ENCODE results near the gene CARF. TPM values are rescaled to one million over a fixed set of nuclear protein-coding genes. Genes with fewer than 3 reads are reported as not detected.
A peak's percentile ranks its signal among the peaks of the same experiment; 100 is the strongest.

Gene CARF
- total and polyA plus RNA-seq, 2 of the 13 experiments (the other 11 are each of a cell fraction or from before 2014, with no cell fraction given): 3.0 to 5.4 TPM

GRCh38 chr2:202910698-202911097, 1.4 kb upstream of the CARF start:
- H3K4me1 ChIP-seq (ENCODE audit: insufficient read depth, low read length): peaks cover 26% of the 10 kb centered on the region
- 2% methylated on average over 3 of the region's 3 CpGs for WGBS (ENCODE audit: low lambda C conversion rate)
- ChIA-PET POLR2A (interaction anchor here (0.9 to 3.3 kb wide), 7 partner anchors 14 to 328 kb away, joined by 3 to 12 read pairs (median 5); partner anchors contain the start of genes CYP20A1 and NBEAL1), CTCF (ENCODE audit: low intra/inter-chr PET ratio, low total read pairs) (no interaction called here)
- peak overlapping the region; percentile 99 for H3K4me2 ChIP-seq (ENCODE audit: low read depth, low read length)
- in situ Hi-C loops (cut with HindIII; ENCODE audit: extremely low pct_ligation_motif_present, low pct_unique_long_range_greater_than_20kb) (no loop called here), intact Hi-C loops (cut with micrococcal nuclease; ENCODE audit: unreplicated experiment) (loop anchor here (2.0 to 10.0 kb wide), 4 partner anchors 104 to 328 kb away; partner anchors contain the start of genes CYP20A1 and NBEAL1)
- H3K27me3 ChIP-seq (ENCODE audit: control insufficient read depth in 1 of 2, insufficient read depth in 2 of 2, low read length in 2 of 2): peaks cover 0 to 4% of the 10 kb centered on the region in 2 experiments; a peak in 2 of 5 replicates
- H2AFZ ChIP-seq (ENCODE audit: low read length): peak overlapping the region; percentile 57
- no peaks in the 10 kb centered on the region for H3K9me3 ChIP-seq (ENCODE audit: low read length)
- H3K27ac ChIP-seq (ENCODE audit: extremely low read length, insufficient read depth, low read length): peak overlapping the region; percentile 95
- peak overlapping the region; percentile 88 to 96 (median 91) for H3K4me3 ChIP-seq (replicated peaks in 1 of 3; ENCODE audit: insufficient read depth in 1 of 3, low read depth in 2 of 3, low read length in 3 of 3)
- no TSS peak for BruUV-seq (replicated peaks)
- H3K79me2 ChIP-seq (ENCODE audit: insufficient read depth, low read length): peaks cover 52% of the 10 kb centered on the region
- no peak for ATAC-seq
- H4K20me1 ChIP-seq (ENCODE audit: insufficient read depth, low read length): peaks cover 5% of the 10 kb centered on the region
- FAIRE-seq: no peak
- peak overlapping the region; percentile 97 for H3K9ac ChIP-seq (ENCODE audit: insufficient read depth, low read depth, low read length)
- TF ChIP-seq NR3C1 (CRISPR knock-in tag; IDR thresholded peaks at IDR 0.05) (no peak), ZNF883 (CRISPR knock-in tag; IDR thresholded peaks at IDR 0.05; ENCODE audit: not compliant biosample characterization) (no peak), MAFK (conservative IDR thresholded peaks at IDR 0.05 in 1 of 2, IDR thresholded peaks at IDR 0.05 in 1 of 2; ENCODE audit: low read length in 2 of 2) (peak; percentile 78 to 85), IKZF5 (CRISPR knock-in tag; IDR thresholded peaks at IDR 0.05) (no peak), ZNF790 (CRISPR knock-in tag; IDR thresholded peaks at IDR 0.05; ENCODE audit: borderline replicate concordance) (0 out of 2 replicates have a peak, but pooled peaks have one; percentile 1), ZNF784 (CRISPR knock-in tag; IDR thresholded peaks at IDR 0.05; ENCODE audit: borderline replicate concordance) (no peak), MAFF (IDR thresholded peaks at IDR 0.05; ENCODE audit: low read depth, low read length) (peak; percentile 75), ZNF501 (CRISPR knock-in tag; IDR thresholded peaks at IDR 0.05) (no peak), IKZF1 (IDR thresholded peaks at IDR 0.05) (no peak), ZNF317 (CRISPR knock-in tag; IDR thresholded peaks at IDR 0.05) (no peak), ZNF274 (CRISPR knock-in tag; IDR thresholded peaks at IDR 0.05) (no peak)
- TF ChIP-seq, protein P1, sequence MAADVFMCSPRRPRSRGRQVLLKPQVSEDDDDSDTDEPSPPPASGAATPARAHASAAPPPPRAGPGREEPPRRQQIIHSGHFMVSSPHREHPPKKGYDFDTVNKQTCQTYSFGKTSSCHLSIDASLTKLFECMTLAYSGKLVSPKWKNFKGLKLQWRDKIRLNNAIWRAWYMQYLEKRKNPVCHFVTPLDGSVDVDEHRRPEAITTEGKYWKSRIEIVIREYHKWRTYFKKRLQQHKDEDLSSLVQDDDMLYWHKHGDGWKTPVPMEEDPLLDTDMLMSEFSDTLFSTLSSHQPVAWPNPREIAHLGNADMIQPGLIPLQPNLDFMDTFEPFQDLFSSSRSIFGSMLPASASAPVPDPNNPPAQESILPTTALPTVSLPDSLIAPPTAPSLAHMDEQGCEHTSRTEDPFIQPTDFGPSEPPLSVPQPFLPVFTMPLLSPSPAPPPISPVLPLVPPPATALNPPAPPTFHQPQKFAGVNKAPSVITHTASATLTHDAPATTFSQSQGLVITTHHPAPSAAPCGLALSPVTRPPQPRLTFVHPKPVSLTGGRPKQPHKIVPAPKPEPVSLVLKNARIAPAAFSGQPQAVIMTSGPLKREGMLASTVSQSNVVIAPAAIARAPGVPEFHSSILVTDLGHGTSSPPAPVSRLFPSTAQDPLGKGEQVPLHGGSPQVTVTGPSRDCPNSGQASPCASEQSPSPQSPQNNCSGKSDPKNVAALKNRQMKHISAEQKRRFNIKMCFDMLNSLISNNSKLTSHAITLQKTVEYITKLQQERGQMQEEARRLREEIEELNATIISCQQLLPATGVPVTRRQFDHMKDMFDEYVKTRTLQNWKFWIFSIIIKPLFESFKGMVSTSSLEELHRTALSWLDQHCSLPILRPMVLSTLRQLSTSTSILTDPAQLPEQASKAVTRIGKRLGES (CRISPR knock-in tag; IDR thresholded peaks at IDR 0.05; ENCODE audit: borderline replicate concordance): no peak
- TF ChIP-seq, protein P2, sequence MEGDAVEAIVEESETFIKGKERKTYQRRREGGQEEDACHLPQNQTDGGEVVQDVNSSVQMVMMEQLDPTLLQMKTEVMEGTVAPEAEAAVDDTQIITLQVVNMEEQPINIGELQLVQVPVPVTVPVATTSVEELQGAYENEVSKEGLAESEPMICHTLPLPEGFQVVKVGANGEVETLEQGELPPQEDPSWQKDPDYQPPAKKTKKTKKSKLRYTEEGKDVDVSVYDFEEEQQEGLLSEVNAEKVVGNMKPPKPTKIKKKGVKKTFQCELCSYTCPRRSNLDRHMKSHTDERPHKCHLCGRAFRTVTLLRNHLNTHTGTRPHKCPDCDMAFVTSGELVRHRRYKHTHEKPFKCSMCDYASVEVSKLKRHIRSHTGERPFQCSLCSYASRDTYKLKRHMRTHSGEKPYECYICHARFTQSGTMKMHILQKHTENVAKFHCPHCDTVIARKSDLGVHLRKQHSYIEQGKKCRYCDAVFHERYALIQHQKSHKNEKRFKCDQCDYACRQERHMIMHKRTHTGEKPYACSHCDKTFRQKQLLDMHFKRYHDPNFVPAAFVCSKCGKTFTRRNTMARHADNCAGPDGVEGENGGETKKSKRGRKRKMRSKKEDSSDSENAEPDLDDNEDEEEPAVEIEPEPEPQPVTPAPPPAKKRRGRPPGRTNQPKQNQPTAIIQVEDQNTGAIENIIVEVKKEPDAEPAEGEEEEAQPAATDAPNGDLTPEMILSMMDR (CRISPR knock-in tag; IDR thresholded peaks at IDR 0.05): no peak
- DNase-seq (ENCODE audit: low spot score): no peak
- H3K36me3 ChIP-seq (replicated peaks in 1 of 2; ENCODE audit: control insufficient read depth in 1 of 2, insufficient read depth in 2 of 2, low read length in 2 of 2): peaks cover 0 to 9% of the 10 kb centered on the region in 2 experiments; a peak in 2 of 5 replicates

Measured in HepG2 (cell line).